NCI-H2081 treated with DMSO at 0.1 percent for 48 hours (cell line): ENCODE data around the gene MBIP.
"Not testable (repeated sequence)": the region's sequence is repeated elsewhere in the genome, so short reads cannot be mapped to it uniquely, and the experiment has no call there.

Experiments used
- DNase-seq: peaks from one replicate; lab custom pipeline; 2025; lab: John Stamatoyannopoulos, UW

MBIP gene, protein sequence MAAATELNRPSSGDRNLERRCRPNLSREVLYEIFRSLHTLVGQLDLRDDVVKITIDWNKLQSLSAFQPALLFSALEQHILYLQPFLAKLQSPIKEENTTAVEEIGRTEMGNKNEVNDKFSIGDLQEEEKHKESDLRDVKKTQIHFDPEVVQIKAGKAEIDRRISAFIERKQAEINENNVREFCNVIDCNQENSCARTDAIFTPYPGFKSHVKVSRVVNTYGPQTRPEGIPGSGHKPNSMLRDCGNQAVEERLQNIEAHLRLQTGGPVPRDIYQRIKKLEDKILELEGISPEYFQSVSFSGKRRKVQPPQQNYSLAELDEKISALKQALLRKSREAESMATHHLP

DNA sequence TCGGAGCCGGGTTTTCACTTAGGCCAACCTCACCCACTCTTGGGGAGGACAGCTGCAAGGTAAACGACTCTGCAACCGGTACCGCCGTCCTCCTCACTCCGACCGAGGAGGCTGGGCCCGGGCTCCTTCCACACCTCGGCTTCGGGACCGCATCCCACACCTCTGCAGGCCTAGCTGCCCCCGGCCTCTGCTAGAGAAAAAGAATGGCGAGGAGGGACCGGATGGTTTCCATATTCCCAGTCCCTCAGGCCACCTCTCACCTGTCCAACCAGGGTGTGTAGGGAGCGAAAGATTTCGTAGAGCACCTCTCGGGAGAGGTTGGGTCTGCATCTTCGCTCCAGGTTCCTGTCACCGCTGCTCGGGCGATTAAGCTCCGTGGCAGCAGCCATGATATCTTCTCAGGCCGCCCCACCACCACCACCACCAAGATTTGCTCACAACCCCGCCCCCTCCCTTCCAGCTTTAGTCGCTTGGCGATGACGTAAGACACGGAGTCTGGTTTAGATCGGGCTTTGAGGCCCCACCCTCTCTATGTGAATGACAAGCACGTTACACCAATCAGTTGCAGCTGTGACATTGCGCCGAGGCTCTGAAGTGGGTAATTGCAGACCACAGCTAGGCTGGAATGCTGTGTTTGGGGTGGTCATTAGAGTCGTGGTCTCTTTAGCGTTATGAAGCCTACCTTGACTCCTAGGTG lies at the start of gene MBIP:
MBIP (minus strand) TSS at position 438 of the 697 bp plus-strand sequence; CDS start at position 389, 49 bp downstream.
- DNase-seq = peak; percentile 81

DNA sequence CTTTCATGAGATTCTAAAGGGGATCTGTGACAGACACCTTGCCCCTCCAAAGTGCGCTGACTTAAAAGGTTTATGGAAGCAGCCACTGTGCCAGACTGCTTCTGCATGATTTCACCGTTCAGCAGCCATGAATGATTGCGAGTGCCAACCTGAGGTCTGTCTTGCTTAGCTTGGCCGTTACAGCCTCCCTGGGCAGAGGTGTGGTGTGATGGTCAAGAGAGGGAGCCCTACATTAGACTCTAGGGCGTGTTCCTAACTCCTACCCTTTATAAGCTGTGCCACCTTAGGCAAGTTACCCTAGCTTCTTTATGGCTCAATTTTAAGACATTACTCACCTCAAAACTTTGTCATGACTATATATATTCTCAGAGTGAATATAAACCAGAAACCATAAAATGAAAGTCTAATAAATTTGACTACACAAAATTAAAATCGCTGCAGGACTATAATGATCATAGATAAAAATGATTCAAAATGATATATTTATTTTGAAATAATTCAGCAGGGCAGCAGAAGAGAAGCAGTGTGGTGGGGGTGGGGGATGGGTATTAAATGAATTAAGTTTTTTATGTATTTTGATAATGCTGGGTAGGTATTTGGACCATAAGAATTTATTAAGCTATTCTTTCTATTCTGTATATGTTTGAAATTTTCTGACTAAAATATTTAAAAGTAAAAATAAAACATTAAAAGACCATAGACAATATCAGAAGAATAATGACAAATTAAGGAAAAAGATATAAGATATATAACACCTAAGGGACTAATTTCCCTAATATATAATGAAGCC lies 47.7 kb upstream of the MBIP start:
- DNase-seq = no peak

DNA sequence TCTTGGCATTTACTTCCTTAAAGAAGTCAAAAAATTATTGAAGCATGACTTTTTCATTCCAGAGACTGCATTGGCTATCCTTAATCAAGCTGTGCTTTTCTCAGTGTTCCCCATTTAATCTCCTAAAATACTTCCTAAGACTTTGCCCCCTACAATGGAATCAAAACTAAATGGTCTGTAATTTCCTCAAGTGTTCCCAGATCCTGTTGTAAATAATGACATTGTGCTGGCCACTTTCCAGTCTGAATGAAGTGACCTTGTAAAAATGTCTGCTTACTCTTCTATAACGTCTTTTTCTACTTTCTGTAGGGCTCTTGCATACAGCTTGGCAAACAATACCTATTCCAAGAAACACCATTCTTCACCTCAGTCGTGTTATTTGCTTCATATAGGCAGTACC lies 45.3 kb upstream of the MBIP start:
- no peak for DNase-seq

DNA sequence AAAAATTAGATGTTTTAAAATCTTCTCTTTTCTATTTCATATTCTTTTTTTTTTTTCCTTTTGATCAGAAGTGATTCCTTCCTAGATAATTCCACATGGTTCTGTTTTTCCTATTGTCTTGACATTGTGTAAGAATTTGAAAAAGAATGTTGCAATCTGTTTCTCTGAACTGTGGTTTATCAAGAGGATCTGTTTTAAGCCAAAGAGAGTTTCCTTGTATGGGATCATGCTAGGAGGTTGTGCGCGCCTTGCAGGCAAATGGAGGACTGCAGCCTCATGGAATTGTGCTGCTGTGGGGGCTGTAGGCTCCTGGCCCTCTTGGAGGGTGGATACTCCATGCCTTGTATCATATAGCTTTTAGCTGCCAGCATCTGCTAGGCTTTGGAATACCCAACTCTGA lies 43.3 kb upstream of the MBIP start:
- no peak for DNase-seq

DNA sequence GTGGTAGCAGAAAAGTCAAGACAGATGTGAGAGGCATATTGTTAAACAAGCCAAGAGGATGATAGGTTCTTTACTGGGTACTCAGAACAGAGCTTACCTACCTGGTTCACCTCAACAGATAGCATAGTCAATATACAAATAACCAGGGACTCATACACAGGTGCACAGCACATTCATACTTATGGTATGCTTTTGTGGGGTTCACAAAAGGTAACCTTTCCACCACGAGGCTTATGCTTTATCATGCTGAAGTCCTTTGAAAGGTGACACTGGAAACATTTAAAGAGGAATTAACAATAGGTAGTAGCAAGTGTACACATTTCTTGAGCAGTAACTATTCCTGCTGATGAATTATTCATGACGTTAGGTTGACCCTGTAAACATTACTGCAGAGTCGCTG lies 42.2 kb upstream of the MBIP start:
- no peak for DNase-seq

DNA sequence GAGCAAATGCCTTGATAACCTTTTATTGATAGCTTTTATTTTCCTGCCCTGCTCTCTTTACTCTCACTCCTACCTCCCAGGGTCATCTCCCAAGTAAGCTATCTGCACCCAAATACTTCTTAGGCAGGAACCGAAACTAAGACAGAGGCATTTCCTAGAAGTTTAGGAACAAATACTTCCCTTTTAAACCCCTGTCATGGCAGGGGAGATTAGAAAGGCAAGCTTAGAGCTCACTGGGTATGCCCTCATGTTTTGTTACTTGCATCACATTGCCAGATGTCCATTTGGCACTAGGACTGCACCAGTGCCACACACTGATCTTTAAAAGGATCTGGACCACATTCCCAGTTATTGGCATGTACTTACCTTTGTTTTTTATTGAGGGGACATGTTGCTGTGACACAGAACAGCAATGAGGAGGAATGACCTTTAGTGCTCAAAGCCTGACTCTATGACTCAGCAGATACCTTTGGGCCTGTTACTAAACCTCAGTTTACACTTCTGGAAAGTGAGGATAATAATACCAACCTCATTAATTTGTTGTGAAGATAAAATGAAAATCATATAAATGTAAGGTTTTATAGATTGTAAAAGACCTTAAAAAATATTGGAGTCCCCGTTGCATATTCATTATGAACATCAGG lies 40.9 kb upstream of the MBIP start:
- no peak for DNase-seq

DNA sequence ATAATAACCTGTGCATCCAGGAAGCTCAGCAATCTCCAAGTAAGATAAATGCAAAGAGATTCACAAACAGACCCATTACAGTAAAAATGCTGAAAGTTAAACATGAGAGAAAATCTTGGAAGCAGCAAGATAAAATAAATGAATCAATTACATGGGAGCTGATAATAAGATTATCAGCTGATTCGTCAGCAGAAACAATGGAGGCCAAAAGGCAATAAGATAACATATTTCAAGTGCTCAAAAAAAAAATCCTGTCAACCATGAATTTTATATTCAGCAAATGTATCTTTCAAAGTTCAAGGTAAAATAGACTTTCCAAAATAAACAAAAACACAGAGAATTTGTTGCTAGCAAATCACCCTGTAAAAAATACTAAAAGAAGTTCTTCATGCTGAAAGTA lies 36.4 kb upstream of the MBIP start:
- DNase-seq = no peak

DNA sequence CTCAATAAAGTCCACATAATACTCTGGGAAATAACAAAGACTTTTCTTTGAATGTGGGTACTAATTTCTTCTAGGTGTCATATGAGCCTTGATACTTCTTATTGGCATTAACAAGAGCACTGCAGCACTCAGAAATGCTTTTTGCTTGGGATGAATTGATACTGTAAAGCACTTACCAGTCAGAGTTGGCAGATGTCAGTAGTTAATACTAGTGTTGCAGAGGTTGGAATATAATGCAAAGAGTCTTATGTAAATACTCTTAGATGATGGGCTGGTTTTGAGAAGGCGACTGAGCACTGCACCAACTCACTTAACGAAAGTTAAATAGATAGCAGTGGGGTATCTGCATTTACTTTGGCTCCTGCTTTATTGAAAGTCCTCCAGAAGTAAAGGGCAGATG lies 25.6 kb upstream of the MBIP start:
- DNase-seq = peak; percentile 29

DNA sequence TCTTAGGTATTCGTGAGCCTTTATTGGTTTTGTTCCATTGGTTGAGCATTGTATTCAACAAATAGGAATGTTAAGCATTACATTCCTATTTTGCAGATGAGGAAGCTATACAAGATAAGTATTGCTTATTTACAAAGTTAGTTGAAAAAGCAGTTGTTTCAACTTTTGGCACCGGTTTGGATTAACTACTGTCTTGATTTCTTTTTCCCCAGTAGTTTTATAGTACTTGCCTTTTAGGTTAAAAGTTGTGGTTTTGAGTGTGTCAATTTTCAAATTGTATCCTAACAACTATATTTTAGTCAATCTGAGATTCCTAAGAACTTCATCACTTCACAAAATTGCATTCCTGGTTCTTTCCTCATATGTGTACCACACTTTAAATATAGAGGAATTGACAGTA lies 23.8 kb upstream of the MBIP start:
- no peak for DNase-seq

DNA sequence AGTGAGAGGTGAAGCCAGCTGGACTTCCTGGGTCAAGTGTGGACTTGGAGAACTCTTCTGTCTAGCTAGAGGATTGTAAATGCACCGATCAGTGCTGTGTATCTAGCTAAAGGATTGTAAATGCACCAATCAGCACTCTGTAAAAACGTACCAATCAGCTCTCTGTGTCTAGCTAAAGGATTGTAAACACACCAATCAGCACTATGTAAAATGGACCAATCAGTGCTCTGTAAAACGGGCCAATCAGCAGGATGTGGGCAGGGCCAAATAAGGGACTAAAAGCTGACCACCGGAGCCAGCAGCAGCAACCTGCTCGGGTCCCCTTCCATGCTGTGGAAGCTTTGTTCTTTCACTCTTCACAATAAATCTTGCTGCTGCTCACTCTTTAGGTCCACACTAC lies 21.4 kb upstream of the MBIP start:
- DNase-seq = not testable (repeated sequence)

DNA sequence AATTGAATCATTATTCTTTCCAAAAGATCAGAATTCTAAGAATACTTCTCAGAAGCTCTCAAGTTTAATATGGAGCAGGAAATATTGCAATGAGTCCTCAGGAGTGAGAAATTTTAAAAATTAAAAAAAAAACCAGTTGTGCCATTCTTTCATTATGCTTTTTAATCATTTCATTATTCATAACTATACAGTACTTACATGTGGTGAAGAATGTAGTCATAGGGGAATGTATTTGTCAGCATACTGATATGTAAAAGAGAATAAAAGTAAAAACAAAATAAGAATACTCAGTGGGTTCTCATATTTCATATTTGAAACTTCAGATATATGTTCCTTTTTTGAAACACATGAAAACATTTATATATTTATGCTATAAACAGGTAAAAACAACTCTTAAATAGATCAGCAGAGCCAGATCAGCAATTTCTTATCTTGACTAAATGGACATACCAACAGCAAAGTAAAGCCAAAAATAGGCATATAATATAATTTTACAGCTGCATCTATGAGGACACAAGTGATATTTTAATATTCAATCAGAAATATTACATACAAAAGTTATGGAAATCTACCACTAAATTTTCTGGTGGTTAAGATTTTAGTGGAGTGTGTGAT lies 19.9 kb upstream of the MBIP start:
- DNase-seq = no peak

DNA sequence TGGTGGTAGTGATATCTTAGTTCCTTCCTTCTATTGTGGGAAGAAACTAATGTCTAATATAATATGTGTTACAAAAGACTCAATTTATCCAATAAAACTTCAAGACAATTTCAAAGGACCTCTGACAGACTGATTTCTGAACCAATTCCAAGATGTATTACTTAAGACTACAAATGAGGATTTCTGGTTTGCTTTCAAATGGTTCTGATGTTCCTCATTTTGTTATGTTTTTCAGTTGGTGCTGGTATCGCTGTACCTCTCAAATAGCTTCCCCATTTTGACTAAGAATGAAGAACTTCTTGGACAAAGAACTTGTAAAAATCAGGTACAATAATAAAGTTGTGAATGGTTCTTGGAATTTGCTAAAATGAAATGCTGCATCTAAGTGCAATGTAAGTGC lies 19.4 kb upstream of the MBIP start:
- DNase-seq = no peak

DNA sequence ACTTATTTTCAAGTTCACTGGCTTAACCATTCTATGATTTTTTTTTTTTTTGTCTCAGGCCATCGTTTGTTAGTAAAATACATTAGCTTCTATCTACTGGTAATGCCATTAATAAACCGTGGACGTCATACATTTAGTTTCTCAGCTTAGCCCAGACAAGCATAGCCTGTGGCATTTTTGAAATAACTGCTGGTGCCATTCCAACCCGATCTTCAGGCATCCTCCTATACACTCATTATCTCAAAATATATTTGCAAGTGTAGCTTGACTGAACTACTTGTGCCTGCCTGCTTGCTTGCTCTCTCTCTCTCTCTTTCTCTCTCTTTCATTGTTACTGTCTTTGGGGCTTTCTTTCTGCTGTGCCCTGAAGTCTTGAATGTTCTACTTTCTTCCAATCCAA lies 12.7 kb upstream of the MBIP start:
- DNase-seq = no peak

DNA sequence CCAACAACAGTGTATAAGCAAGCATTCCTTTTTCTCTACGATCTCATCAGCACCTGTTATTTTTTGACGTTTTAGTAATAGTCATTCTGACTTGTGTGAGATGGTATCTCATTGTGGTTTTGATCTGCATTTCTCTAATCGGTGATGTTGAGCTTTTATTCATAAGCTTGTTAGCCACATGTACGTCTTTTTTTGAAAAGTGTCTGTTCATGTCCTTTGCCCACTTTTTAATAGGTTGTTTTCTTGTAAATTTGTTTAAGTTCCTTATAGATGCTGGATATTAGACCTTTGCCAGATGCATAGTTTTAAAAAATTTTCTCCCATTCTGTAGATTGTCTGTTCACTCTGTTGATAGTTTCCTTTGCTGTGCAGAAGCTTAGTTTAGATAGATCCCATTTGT lies 7.1 kb upstream of the MBIP start:
- DNase-seq = not testable (repeated sequence)

DNA sequence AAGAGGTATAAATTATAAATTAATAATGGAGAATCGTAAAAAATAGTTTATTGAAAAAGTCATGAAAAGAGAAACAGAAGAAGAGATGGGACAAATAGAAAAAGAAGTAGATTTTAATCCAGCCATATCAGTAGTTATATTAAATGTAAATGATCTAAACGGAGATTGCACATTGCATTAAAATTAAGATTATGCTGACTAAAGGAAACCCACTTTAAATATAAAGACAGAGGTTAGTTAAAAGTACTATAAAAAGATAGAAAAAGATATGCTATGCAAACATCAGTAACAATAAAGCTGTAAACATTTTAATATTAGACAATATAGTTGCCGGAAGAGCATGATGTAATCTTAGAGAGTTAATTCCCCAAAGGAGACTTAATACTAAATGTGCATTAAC lies 5.4 kb upstream of the MBIP start:
- no peak for DNase-seq

DNA sequence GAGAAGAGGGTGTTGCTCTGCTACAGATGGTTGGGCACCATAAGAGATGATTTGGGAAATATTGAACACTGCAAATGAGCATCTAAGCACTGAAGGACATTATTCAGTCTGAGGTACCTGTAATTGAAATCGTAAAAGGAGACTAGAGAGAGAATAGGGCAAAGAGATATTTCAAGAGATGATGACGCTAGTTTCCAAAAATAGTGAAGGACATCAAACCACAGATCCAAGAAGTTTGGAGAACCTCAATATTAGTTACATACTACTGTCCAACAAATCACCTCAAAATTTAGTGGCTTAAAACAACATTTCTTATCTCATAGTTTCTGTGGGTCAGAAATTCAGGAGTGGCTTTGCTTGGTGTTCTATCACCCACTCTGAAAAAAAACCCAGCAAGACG lies 4.5 kb upstream of the MBIP start:
- DNase-seq = no peak

DNA sequence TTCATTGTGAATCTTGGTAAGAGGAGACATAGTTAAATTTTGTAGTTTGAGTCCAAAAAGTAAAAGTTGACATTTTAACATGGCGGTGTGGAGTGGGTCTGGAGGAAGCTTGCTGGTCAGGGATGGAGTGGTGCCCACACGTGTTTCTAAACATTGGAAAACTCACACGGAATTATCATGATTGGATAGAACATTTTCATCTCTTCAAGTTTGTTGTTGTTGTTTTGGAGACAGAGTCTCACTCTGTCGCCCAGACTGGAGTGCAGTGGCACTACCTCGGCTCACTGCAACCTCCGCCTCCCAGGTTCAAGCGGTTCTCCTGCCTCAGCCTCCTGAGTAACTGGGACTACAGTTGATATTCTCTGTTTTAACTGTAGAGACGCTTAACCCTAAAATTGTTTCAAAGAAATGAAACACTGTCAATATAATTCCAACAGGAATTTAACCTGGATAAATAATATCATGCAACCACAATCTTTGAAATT lies 502 bp upstream of the MBIP start:
- DNase-seq = no peak

DNA sequence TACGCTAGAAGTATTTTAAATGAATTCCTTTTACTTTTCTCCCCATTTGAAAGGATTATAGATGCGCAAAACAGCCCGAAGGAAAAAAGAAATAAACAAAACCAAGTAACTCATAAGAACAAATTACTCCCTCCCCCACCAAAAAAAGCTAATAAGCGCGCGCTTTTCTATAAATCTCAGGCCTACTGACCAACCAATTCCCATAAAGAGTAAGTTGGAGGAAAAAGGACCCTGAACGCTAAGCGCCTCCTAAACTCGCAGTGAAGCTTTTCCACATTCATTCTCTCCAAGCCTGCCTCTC lies 588 bp downstream of the MBIP start:
- no peak for DNase-seq

DNA sequence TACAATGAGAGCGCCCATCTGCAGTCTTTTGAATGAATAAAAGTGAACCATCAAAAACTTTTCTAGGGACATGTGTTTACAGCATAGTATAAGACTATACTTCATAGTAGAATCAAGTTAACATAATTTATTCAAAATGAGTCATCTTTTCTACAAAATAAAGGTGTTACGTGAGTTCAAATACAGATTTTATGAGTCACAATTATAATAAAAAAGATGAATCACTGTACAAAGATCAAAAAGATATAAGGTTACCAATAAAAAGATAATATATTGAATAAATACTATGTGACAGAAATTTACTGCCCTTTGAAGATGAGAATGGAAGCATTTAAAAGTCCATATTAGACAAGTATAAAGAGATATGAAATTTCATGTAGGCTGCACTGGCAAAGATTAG lies 2.8 kb downstream of the MBIP start:
- no peak for DNase-seq

DNA sequence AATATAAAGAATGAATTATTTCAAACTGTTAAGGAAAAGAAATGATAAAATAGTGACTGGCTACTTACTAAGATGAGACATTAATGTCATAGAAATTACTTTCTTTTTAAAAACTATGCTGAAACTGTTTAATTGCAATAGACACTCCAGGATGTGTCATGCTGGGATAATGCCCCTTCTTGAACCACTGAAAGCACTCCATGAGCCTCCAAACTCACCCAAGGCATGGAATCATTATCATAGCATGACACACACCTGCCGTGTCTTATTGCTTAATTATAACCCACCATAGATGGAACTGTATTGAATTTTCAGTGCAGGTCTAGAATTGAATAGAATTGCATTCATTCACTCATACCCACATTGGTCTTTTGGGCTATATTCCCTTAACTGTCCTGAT lies 4.3 kb downstream of the MBIP start:
- DNase-seq = no peak

DNA sequence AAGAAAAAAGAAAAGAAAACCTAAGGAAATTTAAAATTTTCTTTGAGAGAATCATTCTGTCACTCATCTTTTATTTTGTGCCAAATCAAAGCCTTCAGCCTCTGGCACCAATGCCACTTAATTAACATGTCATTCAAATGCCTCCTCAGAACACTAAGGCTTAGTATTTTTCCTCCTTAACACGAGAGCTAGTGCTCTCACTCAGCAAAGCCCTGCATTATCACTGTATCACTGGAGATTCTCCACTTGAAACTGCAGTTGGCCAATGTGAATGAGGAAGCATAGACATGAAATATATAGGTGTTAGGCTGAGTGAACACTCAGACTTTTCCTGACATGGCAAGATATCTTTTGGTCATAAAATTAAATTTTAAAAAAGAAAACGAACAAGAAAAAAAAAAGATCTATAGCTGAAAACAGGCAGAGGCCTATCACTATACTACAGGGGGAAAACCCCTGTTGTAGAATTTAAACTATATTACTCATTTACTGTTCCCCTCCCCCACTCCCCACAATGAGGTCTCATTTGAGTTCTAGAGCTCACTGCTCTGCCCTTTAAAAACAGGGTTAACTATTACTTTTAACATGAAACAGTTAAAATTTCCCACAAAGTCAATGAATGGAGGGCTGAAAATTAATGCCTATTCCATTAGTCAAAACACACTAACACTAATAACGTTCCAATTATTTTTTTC lies 5.1 kb downstream of the MBIP start:
- DNase-seq = no peak

DNA sequence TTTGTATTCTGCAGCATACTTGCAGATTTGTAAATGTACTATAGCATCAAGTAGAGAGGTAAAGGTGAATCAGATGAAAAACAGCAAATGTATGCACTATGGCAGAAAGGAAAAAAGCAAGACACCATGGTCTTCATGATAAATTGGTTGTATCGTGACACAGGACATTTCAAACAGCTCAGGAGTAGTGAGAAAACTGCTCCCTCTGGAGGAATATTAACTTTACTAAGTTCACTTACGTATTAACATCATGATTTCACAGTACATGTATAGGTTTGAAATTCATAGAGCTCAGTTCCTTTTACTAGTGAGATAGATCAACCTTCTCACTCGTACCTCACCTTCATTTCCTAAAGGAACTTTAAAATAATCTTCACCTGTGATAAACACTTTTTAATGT lies 6.5 kb downstream of the MBIP start:
- DNase-seq = no peak
